ENCODE data around the gene LIPT2. TPM values are rescaled to one million over a fixed set of nuclear protein-coding genes. Genes with fewer than 3 reads are reported as not detected.

Gene LIPT2
- total RNA-seq, 4 donors from 2014 or later: 5.0 to 19.5 (median 7.3) TPM

DNA sequence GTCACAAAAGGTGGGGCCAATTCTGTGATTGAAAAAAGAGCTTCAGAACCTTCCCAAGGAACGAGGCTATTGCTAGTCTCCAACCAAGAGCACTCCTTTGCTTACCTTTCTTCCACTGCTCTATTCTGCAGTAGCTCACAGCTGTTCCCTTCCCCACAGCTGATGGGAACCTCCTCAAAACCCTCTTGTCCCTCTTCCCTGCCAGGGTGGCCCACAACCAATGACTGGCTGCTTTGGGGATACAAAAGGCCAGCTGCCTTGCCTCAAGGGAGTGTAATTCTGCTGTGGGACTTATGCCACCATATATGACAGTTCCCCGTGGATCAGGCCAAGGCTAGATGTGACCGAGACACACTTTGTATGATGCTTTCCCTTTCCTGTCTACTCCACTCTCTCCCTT lies 41.2 kb downstream of the LIPT2 start:
- H3K27me3 ChIP-seq: no peaks in the 10 kb centered on the region
- no peaks in the 10 kb centered on the region for H3K4me1 ChIP-seq
- DNase-seq: no peak
- no peak overlapping the region for H3K4me3 ChIP-seq
- intact Hi-C loops (cut with DNase I; ENCODE audit: low total_unique reads): loop anchor here (5.0 to 10.0 kb wide), 2 partner anchors 65 to 122 kb away; no protein-coding TSS in a partner anchor
- no peaks in the 10 kb centered on the region for H3K36me3 ChIP-seq
- H3K9me3 ChIP-seq: no peaks in the 10 kb centered on the region
- no peak overlapping the region for H3K27ac ChIP-seq
- no peak for TF ChIP-seq POLR2A (IDR thresholded peaks at IDR 0.05)
- TF ChIP-seq, protein P1, sequence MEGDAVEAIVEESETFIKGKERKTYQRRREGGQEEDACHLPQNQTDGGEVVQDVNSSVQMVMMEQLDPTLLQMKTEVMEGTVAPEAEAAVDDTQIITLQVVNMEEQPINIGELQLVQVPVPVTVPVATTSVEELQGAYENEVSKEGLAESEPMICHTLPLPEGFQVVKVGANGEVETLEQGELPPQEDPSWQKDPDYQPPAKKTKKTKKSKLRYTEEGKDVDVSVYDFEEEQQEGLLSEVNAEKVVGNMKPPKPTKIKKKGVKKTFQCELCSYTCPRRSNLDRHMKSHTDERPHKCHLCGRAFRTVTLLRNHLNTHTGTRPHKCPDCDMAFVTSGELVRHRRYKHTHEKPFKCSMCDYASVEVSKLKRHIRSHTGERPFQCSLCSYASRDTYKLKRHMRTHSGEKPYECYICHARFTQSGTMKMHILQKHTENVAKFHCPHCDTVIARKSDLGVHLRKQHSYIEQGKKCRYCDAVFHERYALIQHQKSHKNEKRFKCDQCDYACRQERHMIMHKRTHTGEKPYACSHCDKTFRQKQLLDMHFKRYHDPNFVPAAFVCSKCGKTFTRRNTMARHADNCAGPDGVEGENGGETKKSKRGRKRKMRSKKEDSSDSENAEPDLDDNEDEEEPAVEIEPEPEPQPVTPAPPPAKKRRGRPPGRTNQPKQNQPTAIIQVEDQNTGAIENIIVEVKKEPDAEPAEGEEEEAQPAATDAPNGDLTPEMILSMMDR (IDR thresholded peaks at IDR 0.05): no peak

DNA sequence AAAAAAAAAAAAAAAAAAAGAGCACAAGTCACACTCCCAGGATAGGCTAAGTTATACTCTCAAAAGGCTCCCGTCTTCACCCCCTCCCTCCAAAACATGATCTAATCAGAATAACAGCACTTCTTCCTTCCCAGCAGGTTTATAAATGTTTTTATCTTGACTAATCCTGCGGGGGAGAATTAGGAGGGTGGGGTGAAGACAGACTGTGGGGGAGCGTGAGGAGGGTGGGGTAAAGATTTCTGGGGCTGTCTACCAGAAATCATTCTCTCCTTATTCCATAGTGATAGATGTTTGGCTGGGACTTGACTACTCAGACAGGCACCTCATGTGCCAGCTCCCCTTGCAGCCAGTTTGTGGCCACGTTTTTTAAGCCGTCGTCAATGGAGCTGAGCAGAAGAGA lies 43.2 kb downstream of the LIPT2 start:
- DNase-seq: peak in 1 of 2 donors; percentile 27
- Histone ChIP-seq H3K27me3 (no peaks in the 10 kb centered on the region), H3K4me1 (no peaks in the 10 kb centered on the region), H3K9me3 (no peaks in the 10 kb centered on the region), H3K4me3 (no peak overlapping the region), H3K36me3 (no peaks in the 10 kb centered on the region), H3K27ac (peak overlapping the region in 1 of 2 donors; percentile 22)
- intact Hi-C loops (cut with DNase I; ENCODE audit: low total_unique reads): loop anchor here (5.0 to 10.0 kb wide), 2 partner anchors 63 to 124 kb away; no protein-coding TSS in a partner anchor
- TF ChIP-seq POLR2A (IDR thresholded peaks at IDR 0.05): no peak
- TF ChIP-seq, protein P1 (IDR thresholded peaks at IDR 0.05): no peak

DNA sequence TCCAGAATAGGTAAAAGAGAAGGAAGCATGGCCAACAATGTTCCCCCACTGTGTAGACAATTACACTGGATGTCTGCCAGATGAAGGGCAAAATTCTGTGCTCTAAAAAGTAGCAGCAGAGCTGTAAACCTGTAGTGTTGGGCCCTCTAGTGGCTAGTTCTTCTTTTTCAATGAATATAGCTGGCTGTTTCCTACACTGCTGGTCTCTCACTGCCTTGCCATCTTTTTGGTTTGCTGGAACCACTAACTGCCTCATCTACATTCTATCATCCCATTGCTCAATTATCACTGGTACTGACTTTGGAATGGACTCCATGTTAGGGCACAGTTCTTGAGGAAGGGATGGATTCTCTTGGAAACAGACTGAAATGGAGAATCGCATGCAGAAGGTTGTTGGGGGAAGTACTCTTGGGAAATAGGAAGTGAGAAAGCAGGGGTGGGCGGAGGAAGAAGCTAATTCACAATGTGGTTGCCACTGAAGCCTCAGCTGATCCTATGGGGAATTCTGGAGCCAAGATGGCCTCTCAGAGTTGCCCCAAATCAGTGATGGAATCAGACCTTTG lies 44.1 kb downstream of the LIPT2 start:
- TF ChIP-seq POLR2A (IDR thresholded peaks at IDR 0.05): no peak
- TF ChIP-seq, protein P1 (IDR thresholded peaks at IDR 0.05): peak; percentile 71 to 91 (median 83)
- peaks cover under 1 to 2% of the 10 kb centered on the region in 2 donors for H3K4me1 ChIP-seq
- no peak overlapping the region for H3K4me3 ChIP-seq
- no peaks in the 10 kb centered on the region for H3K36me3 ChIP-seq
- no peaks in the 10 kb centered on the region for H3K9me3 ChIP-seq
- intact Hi-C loops (cut with DNase I; ENCODE audit: low total_unique reads): loop anchor here (5.0 kb wide), 1 partner anchor 192 kb away; no protein-coding TSS in a partner anchor
- DNase-seq: peak; percentile 26 to 73
- peak overlapping the region in 1 of 2 donors; percentile 22 for H3K27ac ChIP-seq
- H3K27me3 ChIP-seq: no peaks in the 10 kb centered on the region

DNA sequence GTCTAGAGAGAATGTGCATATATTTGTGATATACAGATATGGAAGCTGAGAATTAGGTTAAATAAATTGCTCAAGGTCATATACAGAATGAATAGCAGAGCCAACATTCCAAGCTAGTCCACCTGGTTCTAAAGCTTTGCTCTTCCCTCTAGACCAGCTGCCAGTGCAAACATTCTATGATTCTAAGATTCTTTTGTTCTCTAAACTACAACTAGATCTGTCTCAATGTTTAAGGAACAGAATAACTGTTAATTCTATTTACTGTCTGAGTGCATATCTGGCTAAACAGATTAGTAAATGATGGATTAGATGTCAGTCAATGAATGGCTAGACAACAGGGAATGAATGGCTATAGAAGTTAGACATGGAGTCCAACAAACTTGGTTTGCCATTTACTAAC lies 45.8 kb downstream of the LIPT2 start:
- no peak overlapping the region for H3K4me3 ChIP-seq
- no peaks in the 10 kb centered on the region for H3K9me3 ChIP-seq
- no peaks in the 10 kb centered on the region for H3K27me3 ChIP-seq
- DNase-seq: no peak
- H3K4me1 ChIP-seq: peaks cover 4 to 7% of the 10 kb centered on the region in 2 donors
- no peaks in the 10 kb centered on the region for H3K36me3 ChIP-seq
- no peak overlapping the region for H3K27ac ChIP-seq
- intact Hi-C loops (cut with DNase I; ENCODE audit: low total_unique reads): loop anchor here (5.0 kb wide), 1 partner anchor 190 kb away; no protein-coding TSS in a partner anchor
- TF ChIP-seq, protein P1 (IDR thresholded peaks at IDR 0.05): no peak
- TF ChIP-seq POLR2A (IDR thresholded peaks at IDR 0.05): no peak

DNA sequence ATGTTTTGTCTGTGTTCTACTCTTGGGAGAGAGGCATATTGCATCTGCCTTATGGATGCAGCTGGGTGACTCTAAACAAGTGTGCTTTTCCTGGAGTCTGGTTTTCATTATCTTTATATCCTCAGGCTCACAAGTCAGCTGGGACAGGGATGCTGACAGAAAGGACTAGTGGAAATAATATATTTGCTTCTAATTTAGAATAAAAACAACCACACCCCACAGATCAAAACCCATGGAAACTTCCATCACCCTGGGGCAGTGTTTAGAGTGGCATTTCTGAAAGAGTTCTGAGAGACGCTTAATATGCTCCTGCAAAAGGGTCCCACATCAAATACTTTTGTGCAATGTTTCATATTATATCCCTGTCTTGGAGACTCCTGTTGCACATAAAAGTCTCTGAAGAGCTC lies 47.0 kb downstream of the LIPT2 start:
- no peak for TF ChIP-seq POLR2A (IDR thresholded peaks at IDR 0.05)
- TF ChIP-seq, protein P1 (IDR thresholded peaks at IDR 0.05): no peak
- Histone ChIP-seq H3K36me3 (no peaks in the 10 kb centered on the region), H3K4me1 (peaks cover 4 to 7% of the 10 kb centered on the region in 2 donors), H3K4me3 (no peak overlapping the region), H3K27ac (no peak overlapping the region), H3K27me3 (no peaks in the 10 kb centered on the region), H3K9me3 (no peaks in the 10 kb centered on the region)
- DNase-seq: no peak
- intact Hi-C loops (cut with DNase I; ENCODE audit: low total_unique reads): loop anchor here (5.0 kb wide), 1 partner anchor 189 kb away; no protein-coding TSS in a partner anchor

Measured in uterus (tissue), 4 donors.